GM12875 (cell line): ENCODE results near the gene LHPP.

Experiments
- H3K4me3 ChIP-seq: one replicate; pipeline ENCODE4 v1.5.1; 2011; ENCODE audit warnings: low read depth, low read length, control low read depth
- CTCF ChIP-seq: IDR thresholded peaks from 2 replicates; pipeline ENCODE4 v1.5.1; 2011; ENCODE audit warnings: low read depth, mild to moderate bottlenecking, control low read depth, inconsistent platforms, low read length, moderate library complexity, borderline replicate concordance; ENCODE audit not compliant: insufficient read depth

Gene LHPP

DNA sequence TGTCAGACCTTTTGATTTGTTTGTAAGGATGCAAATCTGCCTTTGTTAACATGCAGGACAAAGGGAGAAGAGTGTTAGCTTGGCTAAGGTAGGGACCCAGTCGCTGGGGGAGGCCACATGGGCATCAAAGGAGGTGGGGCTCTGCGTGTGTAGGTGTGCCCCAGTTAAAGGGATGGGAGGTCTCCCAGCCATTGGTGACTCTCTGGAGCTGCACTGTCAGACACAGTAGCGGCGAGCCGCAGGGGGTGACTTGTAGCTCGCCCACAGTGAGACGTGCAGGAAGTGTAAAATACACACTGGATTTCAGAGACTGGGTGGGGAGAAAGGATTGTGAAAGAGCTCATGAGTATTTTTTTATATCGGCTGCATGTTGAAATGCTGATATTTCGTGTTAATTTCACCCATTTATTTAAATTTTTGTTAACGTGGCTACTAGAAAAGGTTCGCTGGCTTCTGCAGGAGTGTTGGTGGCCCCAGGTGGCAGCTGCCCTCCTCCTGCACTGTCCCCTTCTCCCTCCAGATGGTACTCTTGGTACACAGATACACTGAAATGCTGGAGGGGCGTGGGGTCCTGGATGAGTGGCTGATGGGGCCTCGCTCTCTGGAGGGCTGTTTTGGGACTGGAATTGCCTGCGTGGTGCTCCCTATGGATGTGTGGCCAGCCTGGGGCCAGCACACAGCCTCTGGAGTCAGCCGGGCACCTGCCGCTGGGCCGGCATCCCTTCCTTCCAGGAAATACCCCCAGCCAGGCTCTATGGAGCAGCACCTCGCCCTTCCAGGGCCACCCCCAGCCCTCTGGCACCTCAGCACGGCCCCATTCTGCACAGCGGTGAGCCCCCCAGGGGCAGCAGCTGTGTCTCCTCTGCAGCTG is 59.2 kb downstream of the LHPP start:
- TF ChIP-seq CTCF: no peak
- H3K4me3 ChIP-seq: no peak overlapping the region

DNA sequence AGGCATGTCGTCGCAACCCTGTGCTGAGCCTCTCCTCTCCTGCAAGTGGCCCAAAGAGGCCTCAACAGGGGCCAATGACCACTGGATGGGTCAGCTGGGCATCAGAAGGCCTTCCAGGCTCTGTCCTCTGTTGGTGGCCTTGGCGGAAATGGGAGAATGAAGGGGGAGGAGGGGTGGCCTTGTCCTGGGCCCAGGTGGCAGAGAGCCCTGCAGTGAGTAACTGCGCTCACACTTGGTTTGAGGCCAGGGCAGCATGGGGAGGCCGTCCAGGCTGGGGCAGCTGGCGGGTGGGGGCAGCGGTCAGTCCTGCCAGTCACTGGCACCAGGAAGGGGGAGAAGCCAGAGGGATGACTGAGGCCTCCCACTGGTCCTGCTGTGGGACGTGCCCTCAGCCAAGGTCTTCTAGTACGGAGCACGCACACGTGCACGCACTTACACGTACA is 59.8 kb downstream of the LHPP start:
- no peak for TF ChIP-seq CTCF
- no peak overlapping the region for H3K4me3 ChIP-seq

- TF ChIP-seq CTCF: no peak
- H3K4me3 ChIP-seq: no peak overlapping the region
Measured at GRCh38 chr10:124522131-124522932, 60.7 kb downstream of the LHPP start.

DNA sequence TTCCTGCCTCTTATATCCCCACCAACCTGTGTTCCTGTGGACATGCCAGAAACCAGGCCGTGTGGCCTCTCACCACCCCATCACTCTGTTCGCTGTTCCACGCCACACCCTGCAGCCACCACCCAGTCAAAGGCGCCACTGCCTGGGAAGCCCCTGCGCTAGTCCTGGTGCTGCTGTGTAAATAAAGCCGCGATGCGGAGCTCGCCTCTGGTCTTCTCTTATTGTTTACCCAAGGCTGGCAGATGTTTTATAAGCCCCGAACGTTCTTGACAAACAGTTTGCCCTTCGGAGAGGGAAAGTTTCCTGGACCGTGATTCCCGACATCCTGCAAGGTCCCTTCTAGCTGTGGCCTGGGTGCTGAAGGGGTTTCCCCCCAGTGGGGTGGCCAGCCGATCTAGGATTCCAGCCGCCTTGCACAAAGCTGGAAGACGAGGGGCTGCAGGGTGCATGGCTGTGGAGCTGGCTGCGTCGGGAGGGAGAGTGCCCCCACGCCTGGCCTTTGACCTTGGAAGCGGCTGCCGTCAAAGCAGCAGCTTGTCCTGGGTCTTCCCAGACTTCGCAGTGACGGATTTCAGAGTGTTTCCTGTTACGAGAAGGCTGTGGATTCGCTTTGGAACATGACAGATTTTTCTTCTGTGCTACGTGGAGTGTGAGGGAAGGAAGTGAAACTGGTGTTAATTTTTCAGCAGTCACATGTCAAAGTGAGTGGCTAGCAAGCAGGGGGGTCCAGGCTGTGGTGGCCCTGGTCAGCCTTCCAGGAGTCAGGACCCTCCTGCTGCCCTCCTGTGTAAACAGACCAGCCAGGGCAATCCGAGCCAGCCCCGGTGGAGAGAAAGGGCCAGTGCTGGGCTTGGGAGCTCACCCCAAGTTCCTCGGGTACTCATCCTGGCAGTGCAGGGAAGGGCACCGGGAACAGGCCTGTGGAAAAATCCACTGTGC is 61.6 kb downstream of the LHPP start:
- H3K4me3 ChIP-seq: no peak overlapping the region
- TF ChIP-seq CTCF: no peak

- TF ChIP-seq CTCF: no peak
- no peak overlapping the region for H3K4me3 ChIP-seq
Measured at GRCh38 chr10:124523901-124524300, 62.3 kb downstream of the LHPP start.

- no peak for TF ChIP-seq CTCF
Measured at GRCh38 chr10:124524991-124525653, 63.5 kb downstream of the LHPP start.

More at GRCh38 chr10:124524991-124525653, 63.5 kb downstream of the LHPP start:
- H3K4me3 ChIP-seq: no peak overlapping the region
